H1 (cell line): ENCODE results near the gene CAP1. TPM values are rescaled to one million over a fixed set of nuclear protein-coding genes. Genes with fewer than 3 reads are reported as not detected.

Experiments
- ASH2L ChIP-seq: fragments of 200-600, 300-600 bp; sonication (generic); IDR thresholded peaks from one replicate; pipeline ENCODE4 v1.7.1; 2017; ENCODE audit warnings: low read length
- BRCA1 ChIP-seq: IDR thresholded peaks from 2 replicates; pipeline ENCODE4 v1.6.1; 2012; ENCODE audit warnings: low read depth, low read length, improper control_type of control experiment
- CREB1 ChIP-seq: IDR thresholded peaks from 2 replicates; pipeline ENCODE4 v1.6.1; 2012; ENCODE audit warnings: inconsistent platforms
- EP300 ChIP-seq, 2 experiments: IDR thresholded peaks; 1 replicate in 1 of 2; 2 replicates in 1 of 2; pipeline ENCODE4 v1.6.1; 2011 to 2012; ENCODE audit warnings: low read depth in 2 of 2, low read length in 2 of 2, mild to moderate bottlenecking in 2 of 2, borderline replicate concordance in 1 of 2, inconsistent platforms in 1 of 2, moderate library complexity in 1 of 2
- EZH2 ChIP-seq: fragments of 200-600 bp; sonication (generic); IDR thresholded peaks from 2 replicates; pipeline ENCODE4 v1.7.1; 2012; ENCODE audit warnings: low read depth, mild to moderate bottlenecking, moderate library complexity, low read length, inconsistent platforms; ENCODE audit not compliant: severe bottlenecking
- GABPA ChIP-seq: IDR thresholded peaks from 2 replicates; pipeline ENCODE4 v1.6.1; 2011; ENCODE audit warnings: mild to moderate bottlenecking, low read length, moderate library complexity, borderline replicate concordance; ENCODE audit not compliant: insufficient read depth
- GTF2F1 ChIP-seq: IDR thresholded peaks from 2 replicates; pipeline ENCODE4 v1.6.1; 2012; ENCODE audit warnings: low read depth, low read length, improper control_type of control experiment, borderline replicate concordance
- JUN ChIP-seq: IDR thresholded peaks from 2 replicates; pipeline ENCODE4 v1.6.1; 2011; ENCODE audit warnings: low read depth, mild to moderate bottlenecking, improper control_type of control experiment, low read length
- KDM5A ChIP-seq: fragments of 200-600 bp; IDR thresholded peaks from 2 replicates; pipeline ENCODE4 v1.7.1; 2012; ENCODE audit warnings: mild to moderate bottlenecking, low read length, inconsistent platforms, mixed read lengths
- NANOG ChIP-seq: IDR thresholded peaks from 2 replicates; pipeline ENCODE4 v1.6.1; 2011; ENCODE audit warnings: low read length, low read depth, mild to moderate bottlenecking, inconsistent platforms; ENCODE audit not compliant: insufficient read depth, poor library complexity, severe bottlenecking
- PHF8 ChIP-seq: fragments of 200-600 bp; sonication (generic); conservative IDR thresholded peaks from 2 replicates; pipeline ENCODE4 v1.7.1; 2012; ENCODE audit warnings: low read depth, mild to moderate bottlenecking, inconsistent platforms, low read length, moderate library complexity
- POLR2A ChIP-seq, 2 experiments: IDR thresholded peaks; 1 replicate in 1 of 2; 2 replicates in 1 of 2; pipeline ENCODE4 v1.6.1; 2011; ENCODE audit warnings: low read depth in 2 of 2, low read length in 2 of 2, mild to moderate bottlenecking in 2 of 2; ENCODE audit errors: control extremely low read depth in 1 of 2
- RAD21 ChIP-seq, 2 experiments: IDR thresholded peaks in 1 of 2; conservative IDR thresholded peaks in 1 of 2; 2 replicates each; pipeline ENCODE4 v1.6.1; 2011; ENCODE audit warnings: low read depth in 2 of 2, low read length in 2 of 2, improper control_type of control experiment in 1 of 2, inconsistent platforms in 1 of 2, mild to moderate bottlenecking in 1 of 2, moderate library complexity in 1 of 2
- RFX5 ChIP-seq: IDR thresholded peaks from 2 replicates; pipeline ENCODE4 v1.6.1; 2011; ENCODE audit warnings: low read depth, low read length, improper control_type of control experiment, borderline replicate concordance
- SP4 ChIP-seq: IDR thresholded peaks from 2 replicates; pipeline ENCODE4 v1.6.1; 2012; ENCODE audit warnings: low read length, inconsistent platforms
- TAF1 ChIP-seq: IDR thresholded peaks from 2 replicates; pipeline ENCODE4 v1.6.1; 2011; ENCODE audit warnings: mild to moderate bottlenecking, low read depth, low read length
- TAF7 ChIP-seq: optimal IDR thresholded peaks from 2 replicates; pipeline ENCODE3; 2011; ENCODE audit warnings: low read depth, mild to moderate bottlenecking, inconsistent platforms, low read length, moderate library complexity, borderline replicate concordance
- ZNF274 ChIP-seq: IDR thresholded peaks from 2 replicates; pipeline ENCODE4 v1.7.0; 2012; ENCODE audit warnings: low read length, borderline replicate concordance; ENCODE audit errors: extremely low read depth
- polyA plus RNA-seq, 7 experiments: library from polyadenylated mRNA; depleted of rRNA in 3 of 7; stranded (reverse) in 5 of 7; unstranded in 2 of 7; fragments of >200 nt in 5 of 7; fragments of 200-250 nt in 2 of 7; gene quantifications; 1 replicate in 5 of 7; 2 replicates in 1 of 7; 4 replicates in 1 of 7; pipeline versions ENCODE4 v1.2.1 to v1.2.3, GENCODE V29; 2011 to 2013; ENCODE audit warnings: missing spikeins in 2 of 7, mixed read lengths in 2 of 7
- total RNA-seq: library from RNA; stranded (reverse); fragmentation: NEBNext Ultra II Directional; extraction: Animal tissue kit (Norgen Biotek cat#: 25700); gene quantifications from 2 replicates; pipeline ENCODE4 v1.2.1, GENCODE V29; 2021
- TF ChIP-seq, protein P1 (sequence below), 3 experiments: IDR thresholded peaks; 1 replicate in 2 of 3; 2 replicates in 1 of 3; pipeline versions ENCODE4 v1.5.1 to v1.6.1; 2011; ENCODE audit warnings: low read length in 3 of 3, mild to moderate bottlenecking in 3 of 3, inconsistent platforms in 2 of 3, low read depth in 1 of 3, moderate library complexity in 1 of 3; ENCODE audit not compliant: insufficient read depth in 1 of 3; ENCODE audit errors: control extremely low read depth in 1 of 3
- TF ChIP-seq, protein P2 (sequence below): IDR thresholded peaks from 2 replicates; pipeline ENCODE4 v1.6.1; 2012; ENCODE audit warnings: inconsistent platforms

CAP1 gene
- total and polyA plus RNA-seq, 2 of the 8 experiments (the other 6 are each of a cell fraction or from before 2014, with no cell fraction given) = 140 to 295 TPM

DNA sequence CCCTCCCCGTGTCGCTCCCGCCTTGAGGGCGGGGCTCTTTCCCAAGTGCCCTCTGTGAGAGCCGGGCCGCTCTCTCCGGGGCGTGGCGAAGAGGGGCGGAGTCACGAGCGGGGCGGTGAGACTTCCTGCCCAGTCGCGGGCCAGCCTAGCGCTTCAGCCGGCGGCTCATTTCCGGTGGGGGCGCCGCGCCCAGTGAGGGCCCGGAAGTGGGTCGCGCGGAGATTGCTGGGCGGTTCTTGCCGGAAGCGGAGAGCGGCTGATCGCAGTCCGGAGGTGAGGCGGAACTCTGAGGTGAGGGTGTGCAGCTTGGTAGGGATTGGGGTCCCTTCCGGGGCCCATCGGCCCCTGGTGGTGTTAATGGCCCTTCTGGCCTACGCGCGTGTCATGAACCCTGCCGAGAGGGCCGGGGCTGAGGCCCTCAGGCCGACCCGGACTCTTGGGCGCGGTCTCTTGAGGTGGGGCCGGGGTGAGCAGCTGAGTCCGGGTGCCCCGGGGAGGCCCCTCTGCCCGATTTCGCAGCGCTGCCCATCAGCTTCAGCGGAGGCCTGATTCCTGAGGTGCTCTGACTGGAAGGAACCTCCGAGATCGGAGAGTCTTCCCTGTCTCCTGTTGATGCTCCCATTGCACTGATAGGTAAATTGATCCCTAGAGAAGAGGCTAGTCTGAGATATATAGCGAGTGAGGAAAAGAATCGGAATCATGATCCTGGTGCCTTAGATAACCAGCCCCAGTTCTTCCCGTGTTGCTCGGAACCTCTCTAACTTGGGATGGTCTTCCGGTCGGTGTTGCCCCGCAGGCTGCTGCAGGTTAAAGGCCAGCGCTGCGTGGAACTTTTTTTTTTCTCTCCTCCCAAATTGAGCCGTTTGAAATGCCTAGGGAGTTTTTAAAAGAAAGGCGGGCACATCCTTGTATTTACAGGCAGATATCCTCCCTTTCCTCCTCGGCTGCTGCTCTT is at the start of gene CAP1 (continued):
- TF ChIP-seq, protein P1, sequence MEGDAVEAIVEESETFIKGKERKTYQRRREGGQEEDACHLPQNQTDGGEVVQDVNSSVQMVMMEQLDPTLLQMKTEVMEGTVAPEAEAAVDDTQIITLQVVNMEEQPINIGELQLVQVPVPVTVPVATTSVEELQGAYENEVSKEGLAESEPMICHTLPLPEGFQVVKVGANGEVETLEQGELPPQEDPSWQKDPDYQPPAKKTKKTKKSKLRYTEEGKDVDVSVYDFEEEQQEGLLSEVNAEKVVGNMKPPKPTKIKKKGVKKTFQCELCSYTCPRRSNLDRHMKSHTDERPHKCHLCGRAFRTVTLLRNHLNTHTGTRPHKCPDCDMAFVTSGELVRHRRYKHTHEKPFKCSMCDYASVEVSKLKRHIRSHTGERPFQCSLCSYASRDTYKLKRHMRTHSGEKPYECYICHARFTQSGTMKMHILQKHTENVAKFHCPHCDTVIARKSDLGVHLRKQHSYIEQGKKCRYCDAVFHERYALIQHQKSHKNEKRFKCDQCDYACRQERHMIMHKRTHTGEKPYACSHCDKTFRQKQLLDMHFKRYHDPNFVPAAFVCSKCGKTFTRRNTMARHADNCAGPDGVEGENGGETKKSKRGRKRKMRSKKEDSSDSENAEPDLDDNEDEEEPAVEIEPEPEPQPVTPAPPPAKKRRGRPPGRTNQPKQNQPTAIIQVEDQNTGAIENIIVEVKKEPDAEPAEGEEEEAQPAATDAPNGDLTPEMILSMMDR (IDR thresholded peaks at IDR 0.05; ENCODE audit: control extremely low read depth in 1 of 3, insufficient read depth in 1 of 3, low read depth in 1 of 3, low read length in 3 of 3) = no peak
- TF ChIP-seq SP4 (0 out of 2 replicates have a peak, but pooled peaks have one; percentile 28), PHF8 (peak; percentile 75), TAF7 (peak; percentile 82), CREB1 (peak; percentile 61), JUN (no peak), NANOG (no peak), GTF2F1 (peak; percentile 8; the same call in 1 of the 2 replicates), GABPA (peak; percentile 94), KDM5A (peak; percentile 49; the same call in 1 of the 2 replicates), RFX5 (no peak), BRCA1 (no peak), RAD21 (IDR thresholded peaks at IDR 0.05 in 1 of 2, conservative IDR thresholded peaks at IDR 0.05 in 1 of 2; ENCODE audit: low read depth in 2 of 2, low read length in 2 of 2) (no peak), EZH2 (no peak), TAF1 (peak; percentile 70), ASH2L (peak; percentile 66), ZNF274 (no peak), EP300 (IDR thresholded peaks at IDR 0.05; ENCODE audit: borderline replicate concordance in 1 of 2, low read depth in 2 of 2, low read length in 2 of 2) (no peak), POLR2A (IDR thresholded peaks at IDR 0.05; ENCODE audit: control extremely low read depth in 1 of 2, low read depth in 2 of 2, low read length in 2 of 2) (peak in 1 of 2 experiments; percentile 4; a peak in 1 of 3 replicates)
- TF ChIP-seq, protein P2, sequence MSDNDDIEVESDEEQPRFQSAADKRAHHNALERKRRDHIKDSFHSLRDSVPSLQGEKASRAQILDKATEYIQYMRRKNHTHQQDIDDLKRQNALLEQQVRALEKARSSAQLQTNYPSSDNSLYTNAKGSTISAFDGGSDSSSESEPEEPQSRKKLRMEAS = peak; percentile 40; the same call in 1 of the 2 replicates
